ENCODE results near the gene CDK6. TPM values are rescaled to one million over a fixed set of nuclear protein-coding genes. Genes with fewer than 3 reads are reported as not detected.

CDK6 gene
- polyA plus RNA-seq, 2 of the 4 experiments (the other 2 are of a cell fraction), result 13.6 to 25.9 TPM

DNA sequence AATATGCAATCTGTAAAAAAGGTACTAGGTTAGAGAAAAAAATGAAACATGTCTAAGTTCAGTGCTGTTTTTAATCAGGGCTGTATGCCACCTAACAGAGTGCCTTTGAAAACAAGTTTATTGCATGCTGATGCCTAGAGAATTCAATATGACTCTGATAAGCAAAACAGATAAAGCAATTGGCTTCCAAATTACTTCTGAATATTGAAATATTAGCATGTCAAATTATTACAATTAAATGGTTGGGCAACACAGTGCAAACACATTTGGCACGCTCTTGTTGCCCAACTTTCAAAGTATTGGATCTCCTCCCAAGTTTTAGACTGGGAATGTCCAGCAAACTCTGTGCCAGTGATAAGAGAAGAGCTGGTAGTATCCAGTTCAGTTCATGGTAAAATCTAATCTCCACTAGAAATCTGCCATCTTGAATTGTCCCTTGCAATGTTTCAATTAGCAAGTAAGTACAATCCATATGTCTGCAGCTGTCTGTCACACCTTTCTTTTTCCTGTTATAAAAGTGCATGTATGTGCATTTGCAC is 181.0 kb downstream of the CDK6 start:
- ChIA-PET CTCF (interaction anchor here (1.5 to 2.1 kb wide), 2 partner anchors 34 to 178 kb away, joined by 3 to 8 read pairs; no protein-coding TSS in a partner anchor), POLR2A (no interaction called here)
- no peak for FAIRE-seq
- TF ChIP-seq MYC (IDR thresholded peaks at IDR 0.05; ENCODE audit: borderline replicate concordance, low read length) (no peak), CBX8 (IDR thresholded peaks at IDR 0.05) (no peak), RAD21 (conservative IDR thresholded peaks at IDR 0.05 in 1 of 2, IDR thresholded peaks at IDR 0.05 in 1 of 2) (no peak), PHF8 (IDR thresholded peaks at IDR 0.05; ENCODE audit: borderline replicate concordance, low read depth) (no peak), KDM1A (IDR thresholded peaks at IDR 0.05; ENCODE audit: low read depth) (no peak), CEBPB (IDR thresholded peaks at IDR 0.05) (no peak), HOXA7 (CRISPR knock-in tag; IDR thresholded peaks at IDR 0.05) (no peak), HDAC2 (IDR thresholded peaks at IDR 0.05) (no peak), BHLHE40 (IDR thresholded peaks at IDR 0.05; ENCODE audit: low read depth, low read length) (no peak), CHD2 (IDR thresholded peaks at IDR 0.05; ENCODE audit: low read length, partially characterized antibody) (no peak), FOSL2 (IDR thresholded peaks at IDR 0.05) (no peak), FOSL2 (CRISPR knock-in tag; IDR thresholded peaks at IDR 0.05) (no peak), CHD4 (IDR thresholded peaks at IDR 0.05; ENCODE audit: borderline replicate concordance) (no peak), EP300 (IDR thresholded peaks at IDR 0.05) (no peak)
- TF ChIP-seq, protein P1, sequence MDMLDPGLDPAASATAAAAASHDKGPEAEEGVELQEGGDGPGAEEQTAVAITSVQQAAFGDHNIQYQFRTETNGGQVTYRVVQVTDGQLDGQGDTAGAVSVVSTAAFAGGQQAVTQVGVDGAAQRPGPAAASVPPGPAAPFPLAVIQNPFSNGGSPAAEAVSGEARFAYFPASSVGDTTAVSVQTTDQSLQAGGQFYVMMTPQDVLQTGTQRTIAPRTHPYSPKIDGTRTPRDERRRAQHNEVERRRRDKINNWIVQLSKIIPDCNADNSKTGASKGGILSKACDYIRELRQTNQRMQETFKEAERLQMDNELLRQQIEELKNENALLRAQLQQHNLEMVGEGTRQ (IDR thresholded peaks at IDR 0.05), result no peak
- TF ChIP-seq, protein P2, sequence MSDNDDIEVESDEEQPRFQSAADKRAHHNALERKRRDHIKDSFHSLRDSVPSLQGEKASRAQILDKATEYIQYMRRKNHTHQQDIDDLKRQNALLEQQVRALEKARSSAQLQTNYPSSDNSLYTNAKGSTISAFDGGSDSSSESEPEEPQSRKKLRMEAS (IDR thresholded peaks at IDR 0.05), result no peak
- TF ChIP-seq, protein P3, sequence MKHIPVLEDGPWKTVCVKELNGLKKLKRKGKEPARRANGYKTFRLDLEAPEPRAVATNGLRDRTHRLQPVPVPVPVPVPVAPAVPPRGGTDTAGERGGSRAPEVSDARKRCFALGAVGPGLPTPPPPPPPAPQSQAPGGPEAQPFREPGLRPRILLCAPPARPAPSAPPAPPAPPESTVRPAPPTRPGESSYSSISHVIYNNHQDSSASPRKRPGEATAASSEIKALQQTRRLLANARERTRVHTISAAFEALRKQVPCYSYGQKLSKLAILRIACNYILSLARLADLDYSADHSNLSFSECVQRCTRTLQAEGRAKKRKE (CRISPR knock-in tag; IDR thresholded peaks at IDR 0.05; ENCODE audit: low read depth), result no peak
- WGBS (ENCODE audit: missing lambda C conversion rate), result 93% methylated on average over 1 of the region's 1 CpG
- no peak for ATAC-seq
- H3K9me3 ChIP-seq, result no peaks in the 10 kb centered on the region
- H3K27ac ChIP-seq, result no peak overlapping the region
- H3K4me3 ChIP-seq, result no peak overlapping the region
- DNase-seq (ENCODE audit: low read depth in 1 of 2, low spot score in 1 of 2), result no peak
- no peak overlapping the region for H3K4me2 ChIP-seq
- H3K4me1 ChIP-seq, result peaks cover 2% of the 10 kb centered on the region; the same call in 1 of the 3 replicates

DNA sequence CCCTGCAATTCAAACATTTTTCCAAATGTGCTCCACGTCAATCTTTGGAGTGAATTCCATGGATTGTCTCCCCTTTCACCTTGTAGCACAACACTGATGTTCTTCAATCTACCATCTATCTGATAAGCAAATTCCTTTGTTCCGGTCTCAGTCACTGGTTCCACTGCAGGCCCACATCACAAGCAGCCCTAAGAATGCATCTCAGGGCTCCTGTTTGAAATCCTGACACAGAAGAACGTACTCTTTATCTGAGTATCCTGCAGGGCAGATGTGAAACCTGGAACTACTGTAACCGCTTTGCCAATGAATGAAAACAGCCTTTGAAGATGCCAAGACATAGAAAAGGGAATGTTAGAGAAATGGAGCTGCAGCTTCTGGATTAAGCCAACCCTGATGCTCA is 183.2 kb downstream of the CDK6 start:
- ChIA-PET CTCF (interaction anchor here (1.0 to 1.3 kb wide), 4 partner anchors 9 to 38 kb away, joined by 3 to 4 read pairs (median 4); no protein-coding TSS in a partner anchor), POLR2A (no interaction called here)
- TF ChIP-seq HDAC2 (IDR thresholded peaks at IDR 0.05) (no peak), HOXB13 (CRISPR knock-in tag; IDR thresholded peaks at IDR 0.05; ENCODE audit: low read depth) (no peak), EHF (CRISPR knock-in tag; IDR thresholded peaks at IDR 0.05) (no peak), CHD2 (IDR thresholded peaks at IDR 0.05; ENCODE audit: low read length, partially characterized antibody) (no peak), MAZ (IDR thresholded peaks at IDR 0.05; ENCODE audit: borderline replicate concordance, low read depth, low read length) (no peak), RAD21 (conservative IDR thresholded peaks at IDR 0.05 in 1 of 2, IDR thresholded peaks at IDR 0.05 in 1 of 2) (no peak), GATA3 (IDR thresholded peaks at IDR 0.05; ENCODE audit: borderline replicate concordance) (no peak), BHLHE40 (IDR thresholded peaks at IDR 0.05; ENCODE audit: low read depth, low read length) (no peak), CBX2 (IDR thresholded peaks at IDR 0.05; ENCODE audit: borderline replicate concordance, low read depth) (no peak), RNF2 (IDR thresholded peaks at IDR 0.05; ENCODE audit: borderline replicate concordance, low read depth) (no peak), NR3C1 (IDR thresholded peaks at IDR 0.05) (no peak), ZC3H11A (IDR thresholded peaks at IDR 0.05) (no peak), POLR2A (IDR thresholded peaks at IDR 0.05; ENCODE audit: low read length) (no peak), CEBPB (IDR thresholded peaks at IDR 0.05) (no peak)
- TF ChIP-seq, protein P4, sequence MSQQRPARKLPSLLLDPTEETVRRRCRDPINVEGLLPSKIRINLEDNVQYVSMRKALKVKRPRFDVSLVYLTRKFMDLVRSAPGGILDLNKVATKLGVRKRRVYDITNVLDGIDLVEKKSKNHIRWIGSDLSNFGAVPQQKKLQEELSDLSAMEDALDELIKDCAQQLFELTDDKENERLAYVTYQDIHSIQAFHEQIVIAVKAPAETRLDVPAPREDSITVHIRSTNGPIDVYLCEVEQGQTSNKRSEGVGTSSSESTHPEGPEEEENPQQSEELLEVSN (IDR thresholded peaks at IDR 0.05; ENCODE audit: borderline replicate concordance, low read depth), result no peak
- TF ChIP-seq, protein P5, sequence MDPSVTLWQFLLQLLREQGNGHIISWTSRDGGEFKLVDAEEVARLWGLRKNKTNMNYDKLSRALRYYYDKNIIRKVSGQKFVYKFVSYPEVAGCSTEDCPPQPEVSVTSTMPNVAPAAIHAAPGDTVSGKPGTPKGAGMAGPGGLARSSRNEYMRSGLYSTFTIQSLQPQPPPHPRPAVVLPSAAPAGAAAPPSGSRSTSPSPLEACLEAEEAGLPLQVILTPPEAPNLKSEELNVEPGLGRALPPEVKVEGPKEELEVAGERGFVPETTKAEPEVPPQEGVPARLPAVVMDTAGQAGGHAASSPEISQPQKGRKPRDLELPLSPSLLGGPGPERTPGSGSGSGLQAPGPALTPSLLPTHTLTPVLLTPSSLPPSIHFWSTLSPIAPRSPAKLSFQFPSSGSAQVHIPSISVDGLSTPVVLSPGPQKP (IDR thresholded peaks at IDR 0.05; ENCODE audit: low read depth, low read length), result no peak
- TF ChIP-seq, protein P6, sequence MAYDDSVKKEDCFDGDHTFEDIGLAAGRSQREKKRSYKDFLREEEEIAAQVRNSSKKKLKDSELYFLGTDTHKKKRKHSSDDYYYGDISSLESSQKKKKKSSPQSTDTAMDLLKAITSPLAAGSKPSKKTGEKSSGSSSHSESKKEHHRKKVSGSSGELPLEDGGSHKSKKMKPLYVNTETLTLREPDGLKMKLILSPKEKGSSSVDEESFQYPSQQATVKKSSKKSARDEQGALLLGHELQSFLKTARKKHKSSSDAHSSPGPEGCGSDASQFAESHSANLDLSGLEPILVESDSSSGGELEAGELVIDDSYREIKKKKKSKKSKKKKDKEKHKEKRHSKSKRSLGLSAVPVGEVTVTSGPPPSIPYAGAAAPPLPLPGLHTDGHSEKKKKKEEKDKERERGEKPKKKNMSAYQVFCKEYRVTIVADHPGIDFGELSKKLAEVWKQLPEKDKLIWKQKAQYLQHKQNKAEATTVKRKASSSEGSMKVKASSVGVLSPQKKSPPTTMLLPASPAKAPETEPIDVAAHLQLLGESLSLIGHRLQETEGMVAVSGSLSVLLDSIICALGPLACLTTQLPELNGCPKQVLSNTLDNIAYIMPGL (CRISPR knock-in tag; IDR thresholded peaks at IDR 0.05; ENCODE audit: borderline replicate concordance), result no peak
- TF ChIP-seq, protein P7, sequence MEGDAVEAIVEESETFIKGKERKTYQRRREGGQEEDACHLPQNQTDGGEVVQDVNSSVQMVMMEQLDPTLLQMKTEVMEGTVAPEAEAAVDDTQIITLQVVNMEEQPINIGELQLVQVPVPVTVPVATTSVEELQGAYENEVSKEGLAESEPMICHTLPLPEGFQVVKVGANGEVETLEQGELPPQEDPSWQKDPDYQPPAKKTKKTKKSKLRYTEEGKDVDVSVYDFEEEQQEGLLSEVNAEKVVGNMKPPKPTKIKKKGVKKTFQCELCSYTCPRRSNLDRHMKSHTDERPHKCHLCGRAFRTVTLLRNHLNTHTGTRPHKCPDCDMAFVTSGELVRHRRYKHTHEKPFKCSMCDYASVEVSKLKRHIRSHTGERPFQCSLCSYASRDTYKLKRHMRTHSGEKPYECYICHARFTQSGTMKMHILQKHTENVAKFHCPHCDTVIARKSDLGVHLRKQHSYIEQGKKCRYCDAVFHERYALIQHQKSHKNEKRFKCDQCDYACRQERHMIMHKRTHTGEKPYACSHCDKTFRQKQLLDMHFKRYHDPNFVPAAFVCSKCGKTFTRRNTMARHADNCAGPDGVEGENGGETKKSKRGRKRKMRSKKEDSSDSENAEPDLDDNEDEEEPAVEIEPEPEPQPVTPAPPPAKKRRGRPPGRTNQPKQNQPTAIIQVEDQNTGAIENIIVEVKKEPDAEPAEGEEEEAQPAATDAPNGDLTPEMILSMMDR (IDR thresholded peaks at IDR 0.05), result no peak
- 89% methylated on average over 4 of the region's 4 CpGs for WGBS (ENCODE audit: missing lambda C conversion rate)
- DNase-seq (ENCODE audit: low read depth in 1 of 2, low spot score in 1 of 2) (no peak), ATAC-seq (no peak), FAIRE-seq (no peak)
- no peak overlapping the region for H3K4me3 ChIP-seq
- peaks cover 12% of the 10 kb centered on the region for H3K4me1 ChIP-seq
- no peaks in the 10 kb centered on the region for H3K9me3 ChIP-seq
- no peak overlapping the region for H3K27ac ChIP-seq
- H3K4me2 ChIP-seq, result no peak overlapping the region

All from A549 (cell line).